Measurements from ENCODE around the gene ECE2. TPM values are rescaled to one million over a fixed set of nuclear protein-coding genes. Genes with fewer than 3 reads are reported as not detected.

ECE2 gene
- total RNA-seq, 2 experiments from 2014 or later: not detected

GRCh38 chr3:184320104-184320445 lies 44.3 kb downstream of the ECE2 start:
- Histone ChIP-seq H3K9me3 (ENCODE audit: low read length) (no peaks in the 10 kb centered on the region), H3K4me3 (ENCODE audit: low read depth, low read length, poor library complexity, severe bottlenecking) (no peak overlapping the region), H4K20me1 (ENCODE audit: insufficient read depth, low read length) (peaks cover 42% of the 10 kb centered on the region), H3K4me1 (ENCODE audit: insufficient read depth, low read length, poor library complexity, severe bottlenecking) (peaks cover 19% of the 10 kb centered on the region), H3K4me2 (ENCODE audit: low read length) (no peak overlapping the region), H3K27ac (ENCODE audit: low read depth, low read length, poor library complexity, severe bottlenecking) (no peak overlapping the region), H3K9me2 (ENCODE audit: insufficient read depth, low read length) (no peaks in the 10 kb centered on the region), H3K79me2 (ENCODE audit: insufficient read depth, low read depth, low read length) (peaks cover 47% of the 10 kb centered on the region), H3K36me3 (ENCODE audit: insufficient read depth, low read length) (peaks cover 100% of the 10 kb centered on the region), H2AFZ (ENCODE audit: low read length) (no peak overlapping the region)
- DNase-seq (ENCODE audit: low spot score): no peak
- TF ChIP-seq EZH2phosphoT487 (IDR thresholded peaks at IDR 0.05; ENCODE audit: borderline replicate concordance, low read depth, low read length): no peak
- ChIA-PET CTCF (ENCODE audit: unreplicated experiment) (no interaction called here), POLR2A (no interaction called here)
- no TSS peak for BruUV-seq (replicated peaks)
- intact Hi-C loops (cut with micrococcal nuclease; ENCODE audit: unreplicated experiment): no loop called here

GRCh38 chr3:184321666-184322065 lies 45.8 kb downstream of the ECE2 start:
- Histone ChIP-seq H3K4me1 (ENCODE audit: insufficient read depth, low read length, poor library complexity, severe bottlenecking) (peaks cover 10% of the 10 kb centered on the region), H3K36me3 (ENCODE audit: insufficient read depth, low read length) (peaks cover 100% of the 10 kb centered on the region), H3K27ac (ENCODE audit: low read depth, low read length, poor library complexity, severe bottlenecking) (no peak overlapping the region), H3K4me2 (ENCODE audit: low read length) (no peak overlapping the region), H3K4me3 (ENCODE audit: low read depth, low read length, poor library complexity, severe bottlenecking) (no peak overlapping the region), H3K9me3 (ENCODE audit: low read length) (no peaks in the 10 kb centered on the region), H2AFZ (ENCODE audit: low read length) (no peak overlapping the region), H3K9me2 (ENCODE audit: insufficient read depth, low read length) (no peaks in the 10 kb centered on the region), H4K20me1 (ENCODE audit: insufficient read depth, low read length) (peaks cover 26% of the 10 kb centered on the region), H3K79me2 (ENCODE audit: insufficient read depth, low read depth, low read length) (peaks cover 31% of the 10 kb centered on the region)
- ChIA-PET CTCF (ENCODE audit: unreplicated experiment) (no interaction called here), POLR2A (no interaction called here)
- intact Hi-C loops (cut with micrococcal nuclease; ENCODE audit: unreplicated experiment): no loop called here
- no peak for DNase-seq (ENCODE audit: low spot score)
- BruUV-seq (replicated peaks): no TSS peak
- TF ChIP-seq EZH2phosphoT487 (IDR thresholded peaks at IDR 0.05; ENCODE audit: borderline replicate concordance, low read depth, low read length) (no peak), CTCF (conservative IDR thresholded peaks at IDR 0.05; ENCODE audit: low read length) (no peak)

- CTCF ChIA-PET (ENCODE audit: unreplicated experiment): no interaction called here
- Histone ChIP-seq H3K79me2 (ENCODE audit: insufficient read depth, low read depth, low read length) (peaks cover 18% of the 10 kb centered on the region), H3K4me1 (ENCODE audit: insufficient read depth, low read length, poor library complexity, severe bottlenecking) (no peaks in the 10 kb centered on the region), H3K27ac (ENCODE audit: low read depth, low read length, poor library complexity, severe bottlenecking) (no peak overlapping the region), H2AFZ (ENCODE audit: low read length) (no peak overlapping the region), H3K9me3 (ENCODE audit: low read length) (no peaks in the 10 kb centered on the region), H3K4me2 (ENCODE audit: low read length) (no peak overlapping the region), H3K36me3 (ENCODE audit: insufficient read depth, low read length) (peaks cover 100% of the 10 kb centered on the region), H3K9me2 (ENCODE audit: insufficient read depth, low read length) (no peaks in the 10 kb centered on the region), H4K20me1 (ENCODE audit: insufficient read depth, low read length) (peaks cover 13% of the 10 kb centered on the region), H3K4me3 (ENCODE audit: low read depth, low read length, poor library complexity, severe bottlenecking) (no peak overlapping the region)
- TF ChIP-seq CTCF (conservative IDR thresholded peaks at IDR 0.05; ENCODE audit: low read length): no peak
- no peak for TF ChIP-seq EZH2phosphoT487 (IDR thresholded peaks at IDR 0.05; ENCODE audit: borderline replicate concordance, low read depth, low read length)
- BruUV-seq (replicated peaks): no TSS peak
- POLR2A ChIA-PET: no interaction called here
- DNase-seq (ENCODE audit: low spot score): no peak
- intact Hi-C loops (cut with micrococcal nuclease; ENCODE audit: unreplicated experiment): no loop called here
Observed at GRCh38 chr3:184322731-184323487, 47.1 kb downstream of the ECE2 start.

Data from OCI-LY7 (cell line).